ENCODE measurements around the gene YIPF5. TPM values are rescaled to one million over a fixed set of nuclear protein-coding genes. Genes with fewer than 3 reads are reported as not detected.

The YIPF5 gene
- total RNA-seq, 2 donors from 2014 or later: 44.6 to 60.5 TPM

DNA sequence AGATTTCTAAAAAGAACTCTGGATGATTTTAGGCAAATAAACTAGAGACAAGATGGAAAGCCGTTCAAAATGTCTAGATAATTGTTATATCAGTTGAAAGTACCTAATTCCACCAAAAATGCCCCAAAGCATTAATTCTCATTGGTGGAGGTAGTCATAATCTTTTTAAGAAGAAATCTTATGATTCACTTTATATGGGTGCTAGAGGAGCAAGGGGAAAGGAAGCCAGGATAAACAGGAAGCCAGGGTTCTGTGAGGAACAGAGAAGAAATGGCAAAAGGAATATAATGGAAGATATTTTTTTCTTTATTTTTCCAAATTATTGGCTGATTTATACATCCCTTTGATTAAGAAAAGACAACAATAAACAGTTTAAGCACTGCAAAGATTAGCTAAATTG is 7.8 kb downstream of the YIPF5 start:
- Histone ChIP-seq H3K9me3 (no peaks in the 10 kb centered on the region), H3K4me3 (no peak overlapping the region), H3K27me3 (no peaks in the 10 kb centered on the region), H3K36me3 (no peaks in the 10 kb centered on the region), H3K27ac (no peak overlapping the region), H3K4me1 (no peaks in the 10 kb centered on the region), H3K9ac (ENCODE audit: low read depth in 2 of 2, low read length in 2 of 2) (no peak overlapping the region)
- TF ChIP-seq, protein P1, sequence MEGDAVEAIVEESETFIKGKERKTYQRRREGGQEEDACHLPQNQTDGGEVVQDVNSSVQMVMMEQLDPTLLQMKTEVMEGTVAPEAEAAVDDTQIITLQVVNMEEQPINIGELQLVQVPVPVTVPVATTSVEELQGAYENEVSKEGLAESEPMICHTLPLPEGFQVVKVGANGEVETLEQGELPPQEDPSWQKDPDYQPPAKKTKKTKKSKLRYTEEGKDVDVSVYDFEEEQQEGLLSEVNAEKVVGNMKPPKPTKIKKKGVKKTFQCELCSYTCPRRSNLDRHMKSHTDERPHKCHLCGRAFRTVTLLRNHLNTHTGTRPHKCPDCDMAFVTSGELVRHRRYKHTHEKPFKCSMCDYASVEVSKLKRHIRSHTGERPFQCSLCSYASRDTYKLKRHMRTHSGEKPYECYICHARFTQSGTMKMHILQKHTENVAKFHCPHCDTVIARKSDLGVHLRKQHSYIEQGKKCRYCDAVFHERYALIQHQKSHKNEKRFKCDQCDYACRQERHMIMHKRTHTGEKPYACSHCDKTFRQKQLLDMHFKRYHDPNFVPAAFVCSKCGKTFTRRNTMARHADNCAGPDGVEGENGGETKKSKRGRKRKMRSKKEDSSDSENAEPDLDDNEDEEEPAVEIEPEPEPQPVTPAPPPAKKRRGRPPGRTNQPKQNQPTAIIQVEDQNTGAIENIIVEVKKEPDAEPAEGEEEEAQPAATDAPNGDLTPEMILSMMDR (IDR thresholded peaks at IDR 0.05): no peak
- no peak for DNase-seq
- intact Hi-C loops (cut with DNase I): no loop called here

DNA sequence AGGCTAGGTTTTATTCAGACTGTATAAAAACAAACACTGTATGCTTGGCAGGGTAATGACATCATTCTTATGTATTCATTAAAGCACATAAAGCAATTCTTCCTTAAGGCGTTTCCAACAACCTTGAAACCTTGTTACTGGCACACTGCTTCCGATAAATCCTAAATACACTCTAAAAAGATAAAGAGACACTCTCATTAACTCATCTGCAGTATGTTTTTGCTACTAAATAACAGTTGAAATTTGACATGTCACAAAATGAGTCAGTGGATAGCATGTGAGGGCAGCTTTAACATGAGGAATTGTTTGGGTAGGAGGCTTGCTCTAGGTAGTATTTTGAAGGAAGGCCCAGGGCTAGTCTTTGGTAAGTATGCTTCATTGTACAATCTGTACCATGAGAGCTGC is 13.7 kb downstream of the YIPF5 start:
- no peaks in the 10 kb centered on the region for H3K27me3 ChIP-seq
- no peak overlapping the region for H3K9ac ChIP-seq (ENCODE audit: low read depth in 2 of 2, low read length in 2 of 2)
- DNase-seq: no peak
- intact Hi-C loops (cut with DNase I): no loop called here
- no peaks in the 10 kb centered on the region for H3K9me3 ChIP-seq
- H3K27ac ChIP-seq: peak overlapping the region; percentile 50
- H3K4me3 ChIP-seq: no peak overlapping the region
- no peaks in the 10 kb centered on the region for H3K36me3 ChIP-seq
- no peaks in the 10 kb centered on the region for H3K4me1 ChIP-seq
- TF ChIP-seq, protein P1 (IDR thresholded peaks at IDR 0.05): no peak

DNA sequence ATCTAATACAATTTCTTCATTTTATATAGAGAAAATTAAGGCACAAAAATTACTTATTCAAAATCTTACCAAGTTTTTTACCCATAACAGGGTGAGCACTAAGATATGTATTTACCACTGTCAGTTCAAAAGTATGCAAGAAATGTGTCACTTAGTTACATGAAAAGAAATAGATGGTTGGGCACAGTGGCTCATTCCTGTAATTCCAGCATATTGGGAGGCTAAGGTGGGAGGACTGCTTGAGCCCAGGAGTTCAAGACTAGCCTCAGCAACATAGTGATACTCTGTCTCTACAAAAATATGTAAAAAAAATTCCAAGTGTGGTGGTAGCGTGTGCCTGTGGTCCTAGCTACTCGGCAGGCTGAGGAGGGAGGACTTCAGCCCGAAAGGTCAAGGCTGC is 19.4 kb downstream of the YIPF5 start:
- Histone ChIP-seq H3K27ac (no peak overlapping the region), H3K9ac (ENCODE audit: low read depth in 2 of 2, low read length in 2 of 2) (no peak overlapping the region), H3K4me1 (no peaks in the 10 kb centered on the region), H3K4me3 (no peak overlapping the region), H3K36me3 (no peaks in the 10 kb centered on the region), H3K9me3 (no peaks in the 10 kb centered on the region), H3K27me3 (no peaks in the 10 kb centered on the region)
- intact Hi-C loops (cut with DNase I): no loop called here
- no peak for DNase-seq
- TF ChIP-seq, protein P1 (IDR thresholded peaks at IDR 0.05): no peak

DNA sequence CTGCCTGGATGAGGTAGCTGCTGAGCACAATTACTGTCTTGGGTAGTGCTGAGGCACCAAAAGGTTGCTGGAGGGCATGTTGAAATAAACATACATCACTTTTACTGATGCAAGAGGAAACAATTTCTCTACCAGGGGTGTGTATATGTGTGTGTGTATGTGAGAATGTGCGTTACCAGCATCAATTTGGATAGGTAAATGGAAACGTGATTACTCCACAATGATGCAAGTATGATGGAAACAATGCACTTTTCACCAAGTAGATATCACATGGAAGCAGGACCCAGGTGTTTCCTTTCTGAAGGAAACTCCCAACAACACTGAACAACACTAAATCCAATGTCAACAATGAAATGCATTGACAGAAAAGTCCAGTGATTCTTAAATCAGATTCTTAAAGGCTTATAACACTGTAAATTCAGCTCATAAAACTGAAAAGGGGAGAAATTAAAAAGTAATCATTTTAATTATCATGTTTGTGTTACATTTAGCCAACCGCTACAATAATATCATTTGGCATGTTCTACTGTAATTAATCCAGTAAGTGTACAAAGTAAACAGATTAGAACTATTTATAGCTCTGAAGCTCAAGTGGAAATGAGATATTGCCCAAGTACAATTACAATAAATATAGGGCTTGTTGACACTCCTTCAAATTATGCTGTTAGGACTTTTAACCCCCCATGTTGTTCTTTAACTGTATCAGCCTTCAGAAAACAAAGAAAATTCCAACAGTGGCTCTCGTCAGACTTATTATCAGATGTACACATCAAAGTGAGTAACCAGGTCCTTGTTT is 25.3 kb downstream of the YIPF5 start:
- Histone ChIP-seq H3K9ac (ENCODE audit: low read depth in 2 of 2, low read length in 2 of 2) (no peak overlapping the region), H3K27ac (no peak overlapping the region), H3K27me3 (no peaks in the 10 kb centered on the region), H3K4me3 (no peak overlapping the region), H3K4me1 (no peaks in the 10 kb centered on the region), H3K36me3 (no peaks in the 10 kb centered on the region), H3K9me3 (no peaks in the 10 kb centered on the region)
- TF ChIP-seq, protein P1 (IDR thresholded peaks at IDR 0.05): no peak
- no peak for DNase-seq
- intact Hi-C loops (cut with DNase I): no loop called here

DNA sequence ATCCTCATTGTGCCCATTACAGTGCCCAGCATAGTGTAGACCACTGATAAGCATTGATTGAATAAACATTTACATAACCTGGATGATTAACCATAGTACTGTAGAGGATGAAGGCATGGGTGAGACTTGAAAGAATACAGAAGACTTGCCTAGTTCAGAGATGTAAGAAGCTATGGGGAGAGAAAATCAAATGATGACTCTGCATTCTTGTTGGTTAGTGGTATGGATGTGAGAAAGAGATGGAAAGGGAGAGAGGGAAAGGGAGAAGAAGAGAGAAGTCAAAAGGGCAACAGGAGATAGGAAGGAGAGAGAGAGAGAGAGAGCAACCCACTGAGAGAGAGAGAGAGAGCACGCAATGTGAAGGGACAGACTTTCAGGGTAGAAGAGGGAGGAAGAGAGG is 26.8 kb downstream of the YIPF5 start:
- H3K4me1 ChIP-seq: no peaks in the 10 kb centered on the region
- no peak overlapping the region for H3K27ac ChIP-seq
- TF ChIP-seq, protein P1 (IDR thresholded peaks at IDR 0.05): no peak
- H3K36me3 ChIP-seq: no peaks in the 10 kb centered on the region
- H3K9me3 ChIP-seq: no peaks in the 10 kb centered on the region
- no peak for DNase-seq
- H3K4me3 ChIP-seq: no peak overlapping the region
- H3K27me3 ChIP-seq: no peaks in the 10 kb centered on the region
- no peak overlapping the region for H3K9ac ChIP-seq (ENCODE audit: low read depth in 2 of 2, low read length in 2 of 2)
- intact Hi-C loops (cut with DNase I): no loop called here
